Mesenchymal stem cell (in vitro differentiated cells and primary cell): ENCODE data around the gene ANKRD55.

Source experiments
- DNase-seq: peaks from one replicate; pipeline ENCODE4 v3.0.0-alpha.2; 2013
- H2AFZ ChIP-seq: one replicate; pipeline ENCODE4 v1.6.1; 2013; ENCODE audit warnings: low read depth, mild to moderate bottlenecking, control low read depth, inconsistent platforms, low read length, moderate library complexity
- H2AK5ac ChIP-seq: 2 replicates; pipeline ENCODE4 v1.6.1; 2013; ENCODE audit warnings: low read length, moderate library complexity, mild to moderate bottlenecking, inconsistent platforms; ENCODE audit not compliant: severe bottlenecking
- H2BK120ac ChIP-seq: one replicate; pipeline ENCODE4 v1.6.1; 2013; ENCODE audit warnings: low read depth, mild to moderate bottlenecking, inconsistent platforms, low read length, moderate library complexity
- H2BK12ac ChIP-seq, 2 experiments: one replicate each; pipeline ENCODE4 v1.6.1; 2013; ENCODE audit warnings: inconsistent platforms in 2 of 2, low read length in 2 of 2, mild to moderate bottlenecking in 2 of 2, moderate library complexity in 2 of 2, control low read depth in 1 of 2
- H2BK15ac ChIP-seq: one replicate; pipeline ENCODE4 v1.6.1; 2013; ENCODE audit warnings: mild to moderate bottlenecking, low read depth, inconsistent platforms; ENCODE audit not compliant: poor library complexity, severe bottlenecking
- H2BK5ac ChIP-seq: 2 replicates; pipeline ENCODE4 v1.6.1; 2013; ENCODE audit warnings: low read depth, mild to moderate bottlenecking, low read length, control low read depth, inconsistent platforms; ENCODE audit not compliant: poor library complexity, severe bottlenecking
- H3K14ac ChIP-seq, 2 experiments: one replicate each; pipeline ENCODE4 v1.6.1; 2013; ENCODE audit warnings: inconsistent platforms in 2 of 2, low read length in 2 of 2, control low read depth in 1 of 2, mild to moderate bottlenecking in 1 of 2, moderate library complexity in 1 of 2
- H3K18ac ChIP-seq, 2 experiments: one replicate each; pipeline ENCODE4 v1.6.1; 2013; ENCODE audit warnings: inconsistent platforms in 2 of 2, low read length in 2 of 2, control low read depth in 1 of 2, low read depth in 1 of 2, mild to moderate bottlenecking in 1 of 2
- H3K23ac ChIP-seq, 2 experiments: one replicate each; pipeline ENCODE4 v1.6.1; 2013; ENCODE audit warnings: inconsistent platforms in 2 of 2, low read length in 2 of 2, mild to moderate bottlenecking in 2 of 2, moderate library complexity in 2 of 2, control low read depth in 1 of 2
- H3K27ac ChIP-seq: 2 replicates; pipeline ENCODE4 v1.5.1; 2013; ENCODE audit warnings: mild to moderate bottlenecking, moderate library complexity, low read length, control low read depth, inconsistent platforms; ENCODE audit not compliant: poor library complexity, severe bottlenecking
- H3K27me3 ChIP-seq, 2 experiments: 2 replicates each; pipeline versions ENCODE4 v1.6.1 to v1.7.0; 2013; ENCODE audit warnings: low read length in 2 of 2, mild to moderate bottlenecking in 2 of 2, moderate library complexity in 2 of 2, control low read depth in 1 of 2, inconsistent platforms in 1 of 2; ENCODE audit not compliant: control insufficient read depth in 1 of 2, insufficient read depth in 1 of 2
- H3K36me3 ChIP-seq, 2 experiments: 2 replicates each; pipeline versions ENCODE4 v1.6.1 to v1.7.0; 2013; ENCODE audit warnings: low read length in 2 of 2, control low read depth in 1 of 2, inconsistent platforms in 1 of 2, low read depth in 1 of 2, mild to moderate bottlenecking in 1 of 2; ENCODE audit not compliant: insufficient read depth in 2 of 2, control insufficient read depth in 1 of 2
- H3K4ac ChIP-seq, 2 experiments: one replicate each; pipeline ENCODE4 v1.6.1; 2013; ENCODE audit warnings: inconsistent platforms in 2 of 2, low read length in 2 of 2, mild to moderate bottlenecking in 2 of 2, moderate library complexity in 2 of 2, control low read depth in 1 of 2, low read depth in 1 of 2
- H3K4me1 ChIP-seq: 2 replicates; pipeline ENCODE4 v1.6.1; 2013; ENCODE audit warnings: low read depth, low read length, control low read depth; ENCODE audit not compliant: control insufficient read depth, insufficient read depth
- H3K4me2 ChIP-seq: 2 replicates; pipeline ENCODE4 v1.6.1; 2013; ENCODE audit warnings: low read length, mild to moderate bottlenecking, inconsistent platforms; ENCODE audit not compliant: poor library complexity, severe bottlenecking
- H3K4me3 ChIP-seq, 2 experiments: 2 replicates each; pipeline versions ENCODE4 v1.5.1 to v1.7.0; 2013; ENCODE audit warnings: low read length in 2 of 2, mild to moderate bottlenecking in 2 of 2, control low read depth in 1 of 2, low read depth in 1 of 2; ENCODE audit not compliant: insufficient read depth in 1 of 2
- H3K79me1 ChIP-seq: replicated peaks from 2 replicates; pipeline ENCODE4 v1.6.1; 2013; ENCODE audit warnings: mild to moderate bottlenecking, control low read depth, low read length, inconsistent platforms; ENCODE audit not compliant: poor library complexity, severe bottlenecking
- H3K9ac ChIP-seq: 2 replicates; pipeline ENCODE4 v1.7.0; 2013; ENCODE audit warnings: mild to moderate bottlenecking, low read length, moderate library complexity
- H3K9me3 ChIP-seq: 2 replicates; pipeline ENCODE4 v1.7.0; 2013; ENCODE audit warnings: mild to moderate bottlenecking, low read length; ENCODE audit not compliant: control insufficient read depth
- H4K8ac ChIP-seq: one replicate; pipeline ENCODE4 v1.6.1; 2013; ENCODE audit warnings: inconsistent platforms, mild to moderate bottlenecking, low read length, moderate library complexity
- H4K91ac ChIP-seq: one replicate; pipeline ENCODE4 v1.6.1; 2013; ENCODE audit warnings: mild to moderate bottlenecking, low read length, inconsistent platforms
- WGBS: methylation state at CpG from one replicate; pipeline ENCODE4 v1.1.7; 2013; ENCODE audit warnings: mixed read lengths; 5-methylcytosine and 5-hydroxymethylcytosine counted together

Gene ANKRD55

GRCh38 chr5:56148453-56148971, 84.6 kb downstream of the ANKRD55 start:
- no peak overlapping the region for H4K91ac ChIP-seq
- no peak overlapping the region for H2BK5ac ChIP-seq
- DNase-seq = no peak
- no peak overlapping the region for H2BK15ac ChIP-seq
- no peak overlapping the region for H3K18ac ChIP-seq
- no peak overlapping the region for H3K27ac ChIP-seq
- H2AK5ac ChIP-seq = no peak overlapping the region
- H3K79me1 ChIP-seq = no peaks in the 10 kb centered on the region
- no peak overlapping the region for H3K4me3 ChIP-seq
- 16% methylated on average over 3 of the region's 4 CpGs for WGBS
- no peak overlapping the region for H3K4me2 ChIP-seq
- no peaks in the 10 kb centered on the region for H3K27me3 ChIP-seq
- H3K23ac ChIP-seq = no peak overlapping the region
- H4K8ac ChIP-seq = no peak overlapping the region
- H3K36me3 ChIP-seq = no peaks in the 10 kb centered on the region
- no peak overlapping the region for H2AFZ ChIP-seq
- no peak overlapping the region for H2BK12ac ChIP-seq
- no peak overlapping the region for H3K14ac ChIP-seq
- H3K9ac ChIP-seq = no peak overlapping the region
- no peak overlapping the region for H2BK120ac ChIP-seq
- peak overlapping the region in 1 of 2 experiments; percentile 79 for H3K4ac ChIP-seq
- peaks cover 3% of the 10 kb centered on the region for H3K4me1 ChIP-seq
- no peaks in the 10 kb centered on the region for H3K9me3 ChIP-seq

GRCh38 chr5:56147659-56148230, 85.4 kb downstream of the ANKRD55 start:
- H3K14ac ChIP-seq = no peak overlapping the region
- no peak overlapping the region for H3K4me3 ChIP-seq
- H2AK5ac ChIP-seq = no peak overlapping the region
- no peak overlapping the region for H3K4ac ChIP-seq
- no peaks in the 10 kb centered on the region for H3K27me3 ChIP-seq
- no peak overlapping the region for H3K4me2 ChIP-seq
- H3K18ac ChIP-seq = peak overlapping the region in 1 of 2 experiments; percentile 50
- H4K8ac ChIP-seq = peak overlapping the region; percentile 17
- peaks cover 5% of the 10 kb centered on the region for H3K4me1 ChIP-seq
- peak overlapping the region; percentile 40 for H2BK15ac ChIP-seq
- H3K27ac ChIP-seq = no peak overlapping the region
- H2BK5ac ChIP-seq = no peak overlapping the region
- H2BK12ac ChIP-seq = peak overlapping the region in 1 of 2 experiments; percentile 42
- DNase-seq = no peak
- no peaks in the 10 kb centered on the region for H3K9me3 ChIP-seq
- H3K23ac ChIP-seq = no peak overlapping the region
- H3K79me1 ChIP-seq = no peaks in the 10 kb centered on the region
- no peaks in the 10 kb centered on the region for H3K36me3 ChIP-seq
- 96% methylated on average over 2 of the region's 4 CpGs for WGBS
- no peak overlapping the region for H3K9ac ChIP-seq
- H4K91ac ChIP-seq = no peak overlapping the region
- no peak overlapping the region for H2AFZ ChIP-seq
- no peak overlapping the region for H2BK120ac ChIP-seq

DNA sequence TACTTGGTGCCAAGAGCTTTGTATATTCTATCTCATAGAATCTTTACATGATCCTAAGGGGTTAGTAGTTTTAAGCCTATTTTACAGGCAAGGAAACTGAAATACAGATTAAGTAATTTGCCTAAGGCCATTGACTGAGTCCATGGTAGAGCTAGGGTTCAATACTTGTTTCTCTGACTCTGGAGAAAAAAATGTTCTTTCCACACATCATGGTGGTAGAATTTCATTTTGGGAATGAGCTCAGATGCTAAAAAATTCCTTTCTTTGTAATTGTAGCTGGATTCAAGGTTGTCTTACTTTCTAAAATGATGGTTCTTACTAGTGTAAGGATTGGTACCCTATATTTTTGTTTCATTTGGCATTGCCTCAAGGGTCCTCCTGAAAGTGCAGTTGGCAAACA, 86.0 kb downstream of the ANKRD55 start:
- Histone ChIP-seq H2AK5ac (no peak overlapping the region), H3K14ac (no peak overlapping the region), H3K4me1 (peaks cover 11% of the 10 kb centered on the region), H3K36me3 (no peaks in the 10 kb centered on the region), H3K9ac (no peak overlapping the region), H3K27ac (no peak overlapping the region), H4K8ac (no peak overlapping the region), H3K27me3 (no peaks in the 10 kb centered on the region), H3K23ac (no peak overlapping the region), H3K79me1 (no peaks in the 10 kb centered on the region), H2AFZ (no peak overlapping the region), H2BK12ac (no peak overlapping the region), H2BK5ac (no peak overlapping the region), H3K9me3 (no peaks in the 10 kb centered on the region), H3K18ac (no peak overlapping the region), H3K4ac (no peak overlapping the region), H3K4me2 (no peak overlapping the region), H2BK120ac (no peak overlapping the region), H2BK15ac (no peak overlapping the region), H4K91ac (no peak overlapping the region), H3K4me3 (no peak overlapping the region)
- no peak for DNase-seq

DNA sequence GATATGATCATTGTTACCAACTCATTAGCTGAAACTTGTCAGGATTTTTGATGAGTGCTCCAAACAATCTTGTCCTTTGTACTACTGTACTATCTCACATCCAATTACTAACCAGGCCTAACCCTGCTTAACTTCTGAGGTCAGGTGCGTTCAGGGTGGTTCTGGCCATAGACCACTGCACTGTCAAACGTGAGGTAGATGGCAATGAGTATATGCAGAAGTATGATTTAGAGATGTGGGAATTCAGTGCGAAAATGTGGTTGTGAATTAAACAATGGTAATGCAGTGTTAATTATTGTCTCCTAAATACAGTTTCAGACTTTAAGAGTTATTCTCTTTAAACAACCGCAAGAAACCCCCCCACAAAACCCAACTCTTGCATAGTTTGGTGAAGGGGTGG, 86.5 kb downstream of the ANKRD55 start:
- Histone ChIP-seq H3K9ac (no peak overlapping the region), H2AFZ (no peak overlapping the region), H4K91ac (no peak overlapping the region), H3K9me3 (no peaks in the 10 kb centered on the region), H2BK15ac (no peak overlapping the region), H2AK5ac (no peak overlapping the region), H3K23ac (no peak overlapping the region), H3K18ac (peak overlapping the region in 1 of 2 experiments; percentile 4), H2BK5ac (no peak overlapping the region), H3K79me1 (no peaks in the 10 kb centered on the region), H2BK12ac (no peak overlapping the region), H3K27ac (no peak overlapping the region), H3K14ac (no peak overlapping the region), H2BK120ac (no peak overlapping the region), H3K4me1 (peaks cover 12% of the 10 kb centered on the region), H3K4me3 (no peak overlapping the region), H3K36me3 (no peaks in the 10 kb centered on the region), H3K27me3 (no peaks in the 10 kb centered on the region), H4K8ac (no peak overlapping the region), H3K4me2 (no peak overlapping the region), H3K4ac (no peak overlapping the region)
- DNase-seq = no peak
- 95% methylated on average over 2 of the region's 4 CpGs for WGBS
